GM12891 (cell line): ENCODE data around the gene BABAM2.
"Not testable (repeated sequence)": the region's sequence is repeated elsewhere in the genome, so short reads cannot be mapped to it uniquely, and the experiment has no call there.

Experiments
- PAX5 ChIP-seq: IDR thresholded peaks from 2 replicates; pipeline ENCODE4 v1.6.1; 2011; ENCODE audit warnings: low read length, moderate library complexity, mild to moderate bottlenecking; ENCODE audit not compliant: insufficient read depth, severe bottlenecking
- POLR2A ChIP-seq: IDR thresholded peaks from 2 replicates; pipeline ENCODE4 v1.6.1; 2011; ENCODE audit warnings: low read depth, low read length, control low read depth
- POLR2AphosphoS5 ChIP-seq: IDR thresholded peaks from 2 replicates; pipeline ENCODE4 v1.6.1; 2011; ENCODE audit warnings: low read depth, low read length, control low read depth
- SPI1 ChIP-seq: IDR thresholded peaks from 2 replicates; pipeline ENCODE4 v1.6.1; 2011; ENCODE audit warnings: low read depth, low read length, control low read depth
- TAF1 ChIP-seq: IDR thresholded peaks from 2 replicates; pipeline ENCODE4 v1.6.1; 2011; ENCODE audit warnings: low read depth, low read length, control low read depth

DNA sequence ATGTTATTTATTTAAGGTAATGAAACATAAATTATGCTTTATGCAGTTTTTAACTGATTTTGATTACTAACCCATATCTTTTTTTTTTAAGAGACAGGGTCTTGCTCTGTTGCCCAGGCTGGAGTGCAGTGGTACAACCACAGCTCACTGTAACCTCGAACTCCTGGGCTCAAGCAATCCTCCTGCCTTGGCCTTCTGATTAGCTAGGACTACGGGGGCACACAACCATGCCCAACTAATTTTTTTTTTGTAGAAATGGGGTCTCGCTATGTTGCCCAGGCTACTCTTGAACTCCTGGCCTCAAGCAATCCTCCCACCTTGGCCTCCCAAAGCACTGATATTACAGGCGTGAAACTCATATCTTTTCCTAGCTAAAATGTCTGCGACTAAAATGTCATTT lies 26.6 kb upstream of the BABAM2 start:
- not testable (repeated sequence) for TF ChIP-seq POLR2A, TAF1, POLR2AphosphoS5, PAX5, SPI1
